Psoas muscle (tissue), 8 donors: ENCODE data around the gene EHD2. TPM values are rescaled to one million over a fixed set of nuclear protein-coding genes. Genes with fewer than 3 reads are reported as not detected.

ENCODE experiments used
- ATAC-seq, 4 donors: fragments of 200-7000 bp; cut with Tn5 transposase; one replicate each; pipeline ENCODE4 v1.9.1; 2020; ENCODE audit warnings: moderate library complexity in 3 of 4, mild to moderate bottlenecking in 2 of 4
- DNase-seq, 2 donors: peaks; one replicate each; pipeline ENCODE4 v3.0.0-alpha.2; 2020
- H3K27ac ChIP-seq: fragments of 200-600 bp; one replicate; pipeline ENCODE4 v1.8.0; 2022
- H3K27me3 ChIP-seq, 3 donors: fragments of 200-600 bp in 1 of 3; one replicate each; pipeline versions ENCODE4 v1.6.1 to v1.8.0; 2013 to 2022; ENCODE audit warnings: low read length in 2 of 3, mild to moderate bottlenecking in 2 of 3, moderate library complexity in 1 of 3; ENCODE audit not compliant: insufficient read depth in 3 of 3
- H3K36me3 ChIP-seq, 2 donors: fragments of 200-600 bp in 1 of 2; one replicate each; pipeline versions ENCODE4 v1.6.1 to v1.8.0; 2013 to 2022; ENCODE audit warnings: low read depth in 1 of 2, mild to moderate bottlenecking in 1 of 2, moderate library complexity in 1 of 2; ENCODE audit not compliant: insufficient read depth in 1 of 2
- H3K4me1 ChIP-seq: fragments of 200-600 bp; one replicate; pipeline ENCODE4 v1.8.0; 2022
- H3K4me3 ChIP-seq: fragments of 200-600 bp; one replicate; pipeline ENCODE4 v1.8.0; 2022; ENCODE audit warnings: mild to moderate bottlenecking
- H3K9me3 ChIP-seq: fragments of 200-600 bp; one replicate; pipeline ENCODE4 v1.8.0; 2022
- CTCF ChIP-seq: fragments of 200-600 bp; IDR thresholded peaks from one replicate; pipeline ENCODE4 v1.8.0; 2022; ENCODE audit warnings: antibody characterized with exemption
- WGBS, 3 donors: extraction: QIAGEN DNeasy Blood & Tissue Kit; methylation state at CpG; one replicate each; pipeline versions ENCODE4 v1.1.6 to v1.1.7; 2013; 5-methylcytosine and 5-hydroxymethylcytosine counted together
- intact Hi-C, 2 donors: fragments of 100-400 bp; cut with DNase I; formaldehyde crosslinking; loops; one replicate each; pipeline versions ENCODE4 v1.11.0 to v1.14.2; 2022
- polyA plus RNA-seq, 3 donors: library from polyadenylated mRNA; stranded (reverse); fragments of 200-250 nt; gene quantifications; one replicate each; pipeline ENCODE4 v1.2.3, GENCODE V29; 2013
- total RNA-seq, 4 donors: library from RNA; stranded (reverse); fragmentation: NEBNext Ultra II Directional in 2 of 4; extraction: Animal tissue kit (Norgen Biotek cat#: 25700) in 2 of 4; gene quantifications; one replicate each; pipeline versions ENCODE4 v1.2.1 to v1.2.4, GENCODE V29; 2021 to 2023
- donor health status: healthy with polysubstance abuse.
- donor health status: DM: no; HTN: no; CAD: no; lungs with moderate emphysema.
- donor health status: Bipolar disorder and iron deficiency.
- donor health status: healthy.
- donor health status: DM: yes; HTN: yes; CAD: no.
- donor health status: DM: no; HTN: no; CAD: no.
- donor health status: DM: no; HTN: no; CAD: no.
- donor health status: DM: yes; HTN: yes; CAD: no.

The EHD2 gene
- total and polyA plus RNA-seq, 7 donors: 14.7 to 46.3 (median 27.8) TPM

- DNase-seq (peak in 1 of 2 donors; percentile 46), ATAC-seq (no peak)
- Histone ChIP-seq H3K27me3 (no peaks in the 10 kb centered on the region), H3K4me3 (no peak overlapping the region), H3K4me1 (peaks cover 36% of the 10 kb centered on the region), H3K27ac (no peak overlapping the region), H3K9me3 (no peaks in the 10 kb centered on the region), H3K36me3 (peaks cover 0 to 44% of the 10 kb centered on the region in 2 donors)
- intact Hi-C loops: no loop called here
- 95 to 99% (median 96%) methylated on average over 7 to 8 of the region's 8 CpGs for WGBS, 3 donors
- TF ChIP-seq CTCF: no peak
These were observed 42.5 kb upstream of the EHD2 start for GRCh38 chr19:47670736-47671135.

GRCh38 chr19:47671499-47671898, 41.7 kb upstream of the EHD2 start:
- Histone ChIP-seq H3K27ac (no peak overlapping the region), H3K4me1 (peaks cover 28% of the 10 kb centered on the region), H3K36me3 (peaks cover 0 to 49% of the 10 kb centered on the region in 2 donors), H3K27me3 (no peaks in the 10 kb centered on the region), H3K4me3 (no peak overlapping the region), H3K9me3 (no peaks in the 10 kb centered on the region)
- ATAC-seq: no peak
- no peak for DNase-seq
- WGBS, 3 donors: 98 to 99% (median 98%) methylated on average over 2 of the region's 2 CpGs
- no peak for TF ChIP-seq CTCF
- intact Hi-C loops: no loop called here

- no peak for TF ChIP-seq CTCF
- H3K36me3 ChIP-seq: peaks cover 0 to 67% of the 10 kb centered on the region in 2 donors
- DNase-seq (peak in 1 of 2 donors; percentile 41), ATAC-seq (no peak)
- 92 to 95% (median 93%) methylated on average over 6 to 7 of the region's 7 CpGs for WGBS, 3 donors
- no peaks in the 10 kb centered on the region for H3K9me3 ChIP-seq
- H3K4me3 ChIP-seq: no peak overlapping the region
- peaks cover 13% of the 10 kb centered on the region for H3K4me1 ChIP-seq
- no peak overlapping the region for H3K27ac ChIP-seq
- H3K27me3 ChIP-seq: no peaks in the 10 kb centered on the region
- intact Hi-C loops: no loop called here
These were observed 39.8 kb upstream of the EHD2 start for GRCh38 chr19:47673426-47673825.

GRCh38 chr19:47674548-47674947, 38.7 kb upstream of the EHD2 start:
- intact Hi-C loops: no loop called here
- DNase-seq: peak in 1 of 2 donors; percentile 39
- peaks cover 6% of the 10 kb centered on the region for H3K4me1 ChIP-seq
- ATAC-seq: no peak
- H3K27ac ChIP-seq: no peak overlapping the region
- no peak overlapping the region for H3K4me3 ChIP-seq
- no peak for TF ChIP-seq CTCF
- no peaks in the 10 kb centered on the region for H3K9me3 ChIP-seq
- no peaks in the 10 kb centered on the region for H3K27me3 ChIP-seq
- H3K36me3 ChIP-seq: peaks cover 0 to 73% of the 10 kb centered on the region in 2 donors
- 76 to 91% (median 90%) methylated on average over 5 of the region's 5 CpGs for WGBS, 3 donors

- ATAC-seq (peak in 1 of 4 donors; percentile 9), DNase-seq (peak in 1 of 2 donors; percentile 47)
- Histone ChIP-seq H3K27ac (no peak overlapping the region), H3K27me3 (no peaks in the 10 kb centered on the region), H3K9me3 (no peaks in the 10 kb centered on the region), H3K4me3 (no peak overlapping the region), H3K4me1 (peaks cover 6% of the 10 kb centered on the region), H3K36me3 (peaks cover 0 to 77% of the 10 kb centered on the region in 2 donors)
- intact Hi-C loops: no loop called here
- no peak for TF ChIP-seq CTCF
- 81 to 90% (median 83%) methylated on average over 12 of the region's 12 CpGs for WGBS, 3 donors
These were observed 38.0 kb upstream of the EHD2 start for GRCh38 chr19:47675271-47675670.
